HepG2 (cell line): ENCODE measurements around the gene CAPN9. TPM values are rescaled to one million over a fixed set of nuclear protein-coding genes. Genes with fewer than 3 reads are reported as not detected.

Experiments
- PLSCR1 ChIP-seq: sonication (generic); formaldehyde crosslinking; IDR thresholded peaks from 2 replicates; pipeline ENCODE4 v1.5.0; 2020; ENCODE audit warnings: missing genetic modification reagents, mild to moderate bottlenecking, borderline replicate concordance
- RNF219 ChIP-seq: sonication (generic); formaldehyde crosslinking; IDR thresholded peaks from 2 replicates; pipeline ENCODE4 v1.5.0; 2020; ENCODE audit warnings: mild to moderate bottlenecking, missing genetic modification reagents
- THRA ChIP-seq: sonication (generic); formaldehyde crosslinking; IDR thresholded peaks from 2 replicates; pipeline ENCODE4 v1.4.0; 2020; ENCODE audit warnings: missing genetic modification reagents, borderline replicate concordance
- ZFP82 ChIP-seq: sonication (generic); formaldehyde crosslinking; IDR thresholded peaks from 2 replicates; pipeline ENCODE4 v1.5.1; 2020; ENCODE audit warnings: mild to moderate bottlenecking, missing genetic modification reagents, borderline replicate concordance
- ZNF512B ChIP-seq: sonication (generic); formaldehyde crosslinking; IDR thresholded peaks from 2 replicates; pipeline ENCODE4 v1.5.1; 2020; ENCODE audit warnings: missing genetic modification reagents, mild to moderate bottlenecking, borderline replicate concordance
- ZNF547 ChIP-seq: sonication (generic); formaldehyde crosslinking; IDR thresholded peaks from 2 replicates; pipeline ENCODE4 v1.5.1; 2020; ENCODE audit warnings: mild to moderate bottlenecking, missing genetic modification reagents
- ZNF619 ChIP-seq: sonication (generic); formaldehyde crosslinking; IDR thresholded peaks from 2 replicates; pipeline ENCODE4 v1.4.0; 2020; ENCODE audit warnings: mild to moderate bottlenecking, missing genetic modification reagents
- ZNF75D ChIP-seq: sonication (generic); formaldehyde crosslinking; IDR thresholded peaks from 2 replicates; pipeline ENCODE4 v1.8.1; 2023; ENCODE audit warnings: missing genetic modification reagents, mild to moderate bottlenecking, borderline replicate concordance
- polyA plus RNA-seq, 8 experiments: library from polyadenylated mRNA; depleted of rRNA in 3 of 8; stranded (reverse) in 7 of 8; unstranded in 1 of 8; fragments of >200 nt; fragmentation: Illumina TruSeq in 4 of 8; extraction: Trizol in 4 of 8; gene quantifications; 2 replicates each; pipeline versions ENCODE4 v1.2.1 to v1.2.3, GENCODE V29; 2011 to 2016; ENCODE audit warnings: low read depth in 4 of 8, missing spikeins in 1 of 8, mixed read lengths in 1 of 8; ENCODE audit not compliant: insufficient read depth in 1 of 8
- total RNA-seq, 5 experiments: library from RNA; depleted of rRNA; stranded (reverse); fragments of >200 nt; fragmentation: Illumina TruSeq; extraction: Trizol; gene quantifications; 2 replicates each; pipeline ENCODE4 v1.2.3, GENCODE V29; 2016; ENCODE audit warnings: low read depth in 1 of 5

CAPN9 gene
- total and polyA plus RNA-seq, 2 of the 13 experiments (the other 11 are each of a cell fraction or from before 2014, with no cell fraction given) = 0.04 to 0.31 TPM

GRCh38 chr1:230827081-230827681, 80.0 kb downstream of the CAPN9 start (continued):
- TF ChIP-seq THRA (no peak), ZNF512B (CRISPR knock-in tag) (no peak), PLSCR1 (CRISPR knock-in tag) (no peak), ZFP82 (no peak), ZNF75D (CRISPR knock-in tag) (no peak), ZNF619 (no peak), RNF219 (CRISPR knock-in tag) (no peak), ZNF547 (CRISPR knock-in tag) (no peak)
- TF ChIP-seq, all 625 proteins: peak for 0
